ENCODE results near the gene RBMY1D. TPM values are rescaled to one million over a fixed set of nuclear protein-coding genes. Genes with fewer than 3 reads are reported as not detected.
"Not testable (repeated sequence)": the region's sequence is repeated elsewhere in the genome, so short reads cannot be mapped to it uniquely, and the experiment has no call there.

RBMY1D gene
- total RNA-seq: not detected

GRCh38 chrY:21894426-21894825, at the start of gene RBMY1D:
Gene RBMY1D (minus strand): TSS chrY:21894526. CDS start chrY:21892513, 2,013 bp downstream.
- in situ Hi-C loops (cut with MboI; ENCODE audit: low pct_ligation_motif_present in 1 of 4, low pct_unique_long_range_greater_than_20kb in 1 of 4, low sequenced_read_pairs in 3 of 4); H3K4me1 ChIP-seq; H3K4me3 ChIP-seq; DNase-seq; H3K27ac ChIP-seq; H3K36me3 ChIP-seq; intact Hi-C loops (cut with DNase I; ENCODE audit: low total_unique reads); H3K9me3 ChIP-seq; H3K27me3 ChIP-seq: not testable (repeated sequence)
- WGBS, 2 donors (ENCODE audit: low coverage in 1 of 2): no CpG with 5 or more reads among the region's 28 CpGs

DNA sequence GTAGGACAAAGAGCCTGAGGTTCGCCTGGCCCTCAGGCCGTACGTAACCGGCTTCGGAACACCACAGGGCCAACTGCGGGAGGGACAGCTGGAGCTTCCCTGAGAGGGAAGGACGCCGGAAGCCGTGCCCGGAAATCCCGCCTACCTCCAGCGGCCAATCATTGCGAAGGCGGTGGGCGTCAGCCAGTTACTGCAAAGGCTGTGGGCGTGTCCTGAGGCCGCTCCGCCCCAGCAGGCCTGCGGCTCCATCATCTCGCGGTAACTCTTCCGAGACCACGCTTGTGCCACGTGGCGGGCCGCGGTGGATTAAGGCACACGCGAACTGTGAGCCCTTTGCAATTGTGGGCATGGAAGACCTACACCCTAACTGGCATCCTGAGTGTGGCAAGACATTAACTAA, 23.6 kb upstream of the RBMY1D start, which contains the start of gene RBMY1E:
Gene RBMY1E (minus strand): TSS at position 101 of the 400 bp plus-strand sequence. CDS start 1,978 bp downstream, outside the sequence.
- H3K27me3 ChIP-seq; in situ Hi-C loops (cut with MboI; ENCODE audit: low pct_ligation_motif_present in 1 of 4, low pct_unique_long_range_greater_than_20kb in 1 of 4, low sequenced_read_pairs in 3 of 4); H3K4me1 ChIP-seq; H3K36me3 ChIP-seq; H3K4me3 ChIP-seq; DNase-seq; H3K27ac ChIP-seq; intact Hi-C loops (cut with DNase I; ENCODE audit: low total_unique reads); H3K9me3 ChIP-seq: not testable (repeated sequence)
- no CpG with 5 or more reads among the region's 29 CpGs for WGBS, 2 donors (ENCODE audit: low coverage in 1 of 2)

- no CpG with 5 or more reads among the region's 5 CpGs for WGBS, 2 donors (ENCODE audit: low coverage in 1 of 2)
- in situ Hi-C loops (cut with MboI; ENCODE audit: low pct_ligation_motif_present in 1 of 4, low pct_unique_long_range_greater_than_20kb in 1 of 4, low sequenced_read_pairs in 3 of 4); intact Hi-C loops (cut with DNase I; ENCODE audit: low total_unique reads); H3K4me1 ChIP-seq; H3K27ac ChIP-seq; H3K4me3 ChIP-seq; H3K27me3 ChIP-seq; H3K36me3 ChIP-seq; DNase-seq; H3K9me3 ChIP-seq: not testable (repeated sequence)
Observed at GRCh38 chrY:21869407-21870076, 24.8 kb downstream of the RBMY1D start.

GRCh38 chrY:21845481-21845880, 48.8 kb downstream of the RBMY1D start:
- TF ChIP-seq POLR2A (IDR thresholded peaks at IDR 0.05) (no peak), EP300 (IDR thresholded peaks at IDR 0.05; ENCODE audit: low read depth) (no peak), POLR2AphosphoS5 (IDR thresholded peaks at IDR 0.05) (no peak)
- TF ChIP-seq, protein P1, sequence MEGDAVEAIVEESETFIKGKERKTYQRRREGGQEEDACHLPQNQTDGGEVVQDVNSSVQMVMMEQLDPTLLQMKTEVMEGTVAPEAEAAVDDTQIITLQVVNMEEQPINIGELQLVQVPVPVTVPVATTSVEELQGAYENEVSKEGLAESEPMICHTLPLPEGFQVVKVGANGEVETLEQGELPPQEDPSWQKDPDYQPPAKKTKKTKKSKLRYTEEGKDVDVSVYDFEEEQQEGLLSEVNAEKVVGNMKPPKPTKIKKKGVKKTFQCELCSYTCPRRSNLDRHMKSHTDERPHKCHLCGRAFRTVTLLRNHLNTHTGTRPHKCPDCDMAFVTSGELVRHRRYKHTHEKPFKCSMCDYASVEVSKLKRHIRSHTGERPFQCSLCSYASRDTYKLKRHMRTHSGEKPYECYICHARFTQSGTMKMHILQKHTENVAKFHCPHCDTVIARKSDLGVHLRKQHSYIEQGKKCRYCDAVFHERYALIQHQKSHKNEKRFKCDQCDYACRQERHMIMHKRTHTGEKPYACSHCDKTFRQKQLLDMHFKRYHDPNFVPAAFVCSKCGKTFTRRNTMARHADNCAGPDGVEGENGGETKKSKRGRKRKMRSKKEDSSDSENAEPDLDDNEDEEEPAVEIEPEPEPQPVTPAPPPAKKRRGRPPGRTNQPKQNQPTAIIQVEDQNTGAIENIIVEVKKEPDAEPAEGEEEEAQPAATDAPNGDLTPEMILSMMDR (IDR thresholded peaks at IDR 0.05): no peak
- in situ Hi-C loops (cut with MboI; ENCODE audit: low pct_ligation_motif_present in 1 of 4, low pct_unique_long_range_greater_than_20kb in 1 of 4, low sequenced_read_pairs in 3 of 4): no loop called here
- H3K36me3 ChIP-seq: no peaks in the 10 kb centered on the region
- DNase-seq: no peak
- no peak overlapping the region for H3K27ac ChIP-seq
- intact Hi-C loops (cut with DNase I; ENCODE audit: low total_unique reads): no loop called here
- no peaks in the 10 kb centered on the region for H3K27me3 ChIP-seq
- H3K4me1 ChIP-seq: peaks cover 0 to 1% (median 0%) of the 10 kb centered on the region in 4 donors
- H3K4me3 ChIP-seq: no peak overlapping the region
- no peaks in the 10 kb centered on the region for H3K9me3 ChIP-seq
- WGBS, 2 donors (ENCODE audit: low coverage in 1 of 2): no CpG with 5 or more reads among the region's 3 CpGs

GRCh38 chrY:21842090-21842489, 52.2 kb downstream of the RBMY1D start:
- in situ Hi-C loops (cut with MboI; ENCODE audit: low pct_ligation_motif_present in 1 of 4, low pct_unique_long_range_greater_than_20kb in 1 of 4, low sequenced_read_pairs in 3 of 4) (no loop called here), intact Hi-C loops (cut with DNase I; ENCODE audit: low total_unique reads) (no loop called here)
- DNase-seq: no peak
- Histone ChIP-seq H3K27me3 (no peaks in the 10 kb centered on the region), H3K36me3 (no peaks in the 10 kb centered on the region), H3K4me1 (peaks cover 0 to 3% (median 0%) of the 10 kb centered on the region in 4 donors), H3K4me3 (no peak overlapping the region), H3K27ac (no peak overlapping the region), H3K9me3 (no peaks in the 10 kb centered on the region)
- no CpG with 5 or more reads among the region's 4 CpGs for WGBS, 2 donors (ENCODE audit: low coverage in 1 of 2)
- TF ChIP-seq, protein P1 (IDR thresholded peaks at IDR 0.05): no peak
- peak in 1 of 3 donors; percentile 28 for TF ChIP-seq POLR2AphosphoS5 (IDR thresholded peaks at IDR 0.05)

DNA sequence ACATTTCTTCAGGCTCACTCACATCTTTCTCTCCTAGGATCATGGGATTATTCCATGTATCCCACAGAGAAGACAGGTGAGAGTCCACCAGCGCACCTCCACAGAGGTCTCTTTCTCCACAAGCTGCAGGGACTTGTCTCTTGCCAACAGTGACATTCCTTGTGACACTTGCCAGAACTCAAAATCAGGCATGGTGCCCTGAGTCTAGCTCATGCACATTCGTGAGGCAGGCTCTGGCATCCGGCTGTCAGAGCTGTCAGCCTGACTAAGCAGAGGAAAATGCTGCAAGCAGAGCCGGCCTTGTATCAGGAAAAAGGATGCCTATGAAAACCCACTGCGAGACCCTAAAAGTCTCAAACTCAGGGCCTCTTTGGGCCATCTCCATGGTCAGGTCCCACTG, 54.8 kb downstream of the RBMY1D start:
- H3K27me3 ChIP-seq: no peaks in the 10 kb centered on the region
- H3K9me3 ChIP-seq: no peaks in the 10 kb centered on the region
- intact Hi-C loops (cut with DNase I; ENCODE audit: low total_unique reads): no loop called here
- no peak overlapping the region for H3K27ac ChIP-seq
- peaks cover 0 to 3% (median 0%) of the 10 kb centered on the region in 4 donors for H3K4me1 ChIP-seq
- no CpG with 5 or more reads among the region's 5 CpGs for WGBS, 2 donors (ENCODE audit: low coverage in 1 of 2)
- in situ Hi-C loops (cut with MboI; ENCODE audit: low pct_ligation_motif_present in 1 of 4, low pct_unique_long_range_greater_than_20kb in 1 of 4, low sequenced_read_pairs in 3 of 4): no loop called here
- TF ChIP-seq POLR2A (IDR thresholded peaks at IDR 0.05): no peak
- TF ChIP-seq POLR2AphosphoS5 (IDR thresholded peaks at IDR 0.05): no peak
- TF ChIP-seq EP300 (IDR thresholded peaks at IDR 0.05; ENCODE audit: low read depth): no peak
- TF ChIP-seq, protein P1 (IDR thresholded peaks at IDR 0.05): no peak
- no peaks in the 10 kb centered on the region for H3K36me3 ChIP-seq
- DNase-seq: no peak
- no peak overlapping the region for H3K4me3 ChIP-seq
